Breast epithelium (tissue), 3 donors: ENCODE results near the gene CCDC85B.

Source experiments
- POLR2A ChIP-seq: fragments of 450-650 bp; IDR thresholded peaks from one replicate; pipeline ENCODE4 v1.6.1; 2016; ENCODE audit warnings: antibody characterized with exemption, mild to moderate bottlenecking, moderate library complexity
- TF ChIP-seq, protein P1 (sequence below), 3 donors: fragments of 450-650 bp; IDR thresholded peaks; one replicate each; pipeline ENCODE4 v1.5.1; 2016 to 2017; ENCODE audit warnings: antibody characterized with exemption in 3 of 3, mild to moderate bottlenecking in 3 of 3, moderate library complexity in 3 of 3

DNA sequence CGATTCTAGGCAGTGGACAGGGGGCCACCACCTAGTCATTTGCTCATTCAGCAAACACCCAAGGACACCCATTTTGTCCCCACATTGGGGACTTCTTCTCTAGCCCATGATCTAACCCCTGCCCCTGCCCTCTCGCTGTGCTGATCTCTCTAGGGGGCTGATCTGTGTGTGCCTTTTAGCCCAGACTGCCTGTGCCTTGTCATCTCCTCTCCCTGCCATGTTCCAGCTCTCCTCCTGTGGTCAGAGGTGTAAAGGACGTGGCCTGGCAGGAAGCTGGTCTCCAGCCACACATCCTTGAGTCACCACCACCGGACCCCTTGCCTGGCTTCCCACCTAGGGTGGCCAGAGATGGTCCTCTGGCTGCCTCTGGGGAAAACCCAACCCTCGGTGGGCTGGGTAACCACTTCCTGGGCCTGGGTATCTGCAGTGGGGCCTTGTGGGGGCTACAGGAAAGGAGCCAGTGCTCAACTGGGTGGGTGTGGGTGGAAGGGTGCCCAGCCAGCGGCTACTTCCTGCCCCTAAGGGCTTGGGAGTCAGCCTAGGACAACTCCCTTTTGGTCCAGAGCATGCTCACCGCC lies 9.5 kb upstream of the CCDC85B start:
- TF ChIP-seq, protein P1, sequence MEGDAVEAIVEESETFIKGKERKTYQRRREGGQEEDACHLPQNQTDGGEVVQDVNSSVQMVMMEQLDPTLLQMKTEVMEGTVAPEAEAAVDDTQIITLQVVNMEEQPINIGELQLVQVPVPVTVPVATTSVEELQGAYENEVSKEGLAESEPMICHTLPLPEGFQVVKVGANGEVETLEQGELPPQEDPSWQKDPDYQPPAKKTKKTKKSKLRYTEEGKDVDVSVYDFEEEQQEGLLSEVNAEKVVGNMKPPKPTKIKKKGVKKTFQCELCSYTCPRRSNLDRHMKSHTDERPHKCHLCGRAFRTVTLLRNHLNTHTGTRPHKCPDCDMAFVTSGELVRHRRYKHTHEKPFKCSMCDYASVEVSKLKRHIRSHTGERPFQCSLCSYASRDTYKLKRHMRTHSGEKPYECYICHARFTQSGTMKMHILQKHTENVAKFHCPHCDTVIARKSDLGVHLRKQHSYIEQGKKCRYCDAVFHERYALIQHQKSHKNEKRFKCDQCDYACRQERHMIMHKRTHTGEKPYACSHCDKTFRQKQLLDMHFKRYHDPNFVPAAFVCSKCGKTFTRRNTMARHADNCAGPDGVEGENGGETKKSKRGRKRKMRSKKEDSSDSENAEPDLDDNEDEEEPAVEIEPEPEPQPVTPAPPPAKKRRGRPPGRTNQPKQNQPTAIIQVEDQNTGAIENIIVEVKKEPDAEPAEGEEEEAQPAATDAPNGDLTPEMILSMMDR (IDR thresholded peaks at IDR 0.05), result no peak
- TF ChIP-seq POLR2A, result no peak
